NB4 (cell line): ENCODE data around the gene DOK6.

Source experiments
- CTCF ChIP-seq: IDR thresholded peaks from one replicate; pipeline ENCODE4 v1.5.1; 2012; ENCODE audit warnings: low read depth, low read length
- POLR2A ChIP-seq: IDR thresholded peaks from 2 replicates; pipeline ENCODE4 v1.6.1; 2011; ENCODE audit warnings: mild to moderate bottlenecking; ENCODE audit not compliant: insufficient read length; ENCODE audit errors: extremely low read depth

DNA sequence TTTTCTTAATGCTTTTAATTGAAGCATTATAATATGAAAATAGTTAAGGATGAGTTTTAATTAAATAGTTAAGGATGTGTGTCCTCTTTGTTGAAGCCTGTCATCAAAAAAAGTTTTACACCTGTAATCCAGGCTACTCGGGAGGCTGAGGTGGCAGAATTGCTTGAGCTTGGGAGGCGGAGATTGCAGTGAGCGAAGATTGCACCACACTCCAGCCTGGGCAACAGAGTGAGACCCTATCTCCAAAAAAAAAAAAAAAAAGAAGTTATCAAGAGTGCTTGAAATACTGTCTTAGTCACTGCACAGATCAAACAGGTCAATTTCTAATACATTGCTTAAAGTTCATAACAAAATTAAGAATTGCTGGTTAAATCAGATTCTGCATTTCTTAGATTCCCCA is 353.4 kb downstream of the DOK6 start:
- TF ChIP-seq CTCF, result no peak
- TF ChIP-seq POLR2A, result no peak
